A549 (cell line): Measurements from ENCODE around the gene SORL1.

ENCODE experiments used
- ESRRA ChIP-seq: fragments of 150-350 bp; IDR thresholded peaks from 2 replicates; pipeline ENCODE4 v1.6.1; 2014; ENCODE audit warnings: mild to moderate bottlenecking, low read length, borderline replicate concordance
- RCOR1 ChIP-seq: fragments of 150-350 bp; IDR thresholded peaks from 2 replicates; pipeline ENCODE4 v1.6.1; 2014; ENCODE audit warnings: antibody characterized with exemption, low read length, low read depth

- no peak for TF ChIP-seq ESRRA
- no peak for TF ChIP-seq RCOR1
Measured at GRCh38 chr11:121444526-121444925, 7.6 kb upstream of the SORL1 start.
